Colon (tissue), 2 donors: ENCODE measurements around the gene ZBTB48.

ENCODE experiments used
- FAIRE-seq: peaks from 2 replicates; lab custom pipeline; 2012; peaks lifted over from hg19 to GRCh38; lab: Jason Lieb, UNC
- donor health status: control.
- donor health status: control.

The ZBTB48 gene

DNA sequence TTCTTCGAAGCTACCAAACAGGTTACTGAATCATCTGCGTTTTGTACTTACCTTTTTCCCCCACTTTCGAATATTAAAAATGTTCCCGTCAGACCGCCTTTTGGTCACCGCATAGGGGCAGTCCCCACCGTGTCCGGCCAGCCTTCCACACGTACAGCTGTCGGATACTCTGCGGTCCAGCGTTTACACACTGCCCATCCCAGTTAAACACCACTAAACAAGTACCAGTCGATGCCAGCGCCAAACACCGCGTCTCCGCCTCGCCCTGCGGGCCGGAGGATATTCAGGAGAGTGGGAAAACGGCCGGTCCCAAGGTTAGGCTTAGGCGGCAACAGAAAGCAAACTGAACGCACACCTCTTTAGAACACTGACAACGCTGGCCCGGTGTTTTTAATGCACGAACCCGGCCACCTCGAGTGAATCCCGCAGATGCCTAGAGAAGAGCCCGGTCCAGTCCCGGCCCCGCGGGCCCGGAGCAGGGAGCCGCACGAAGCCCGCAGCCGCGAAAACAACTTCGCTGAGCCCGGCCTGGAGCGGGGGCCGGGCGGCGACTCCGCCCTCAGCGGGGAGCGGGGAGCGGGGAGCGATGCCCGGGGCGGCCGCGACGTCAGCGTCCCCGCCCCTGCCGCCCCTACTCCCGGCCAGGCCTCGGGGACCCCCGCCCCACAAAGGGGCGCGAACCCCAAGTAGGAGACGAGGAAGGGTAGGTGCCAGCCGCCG, 33.0 kb downstream of the ZBTB48 start:
- FAIRE-seq, result no peak

DNA sequence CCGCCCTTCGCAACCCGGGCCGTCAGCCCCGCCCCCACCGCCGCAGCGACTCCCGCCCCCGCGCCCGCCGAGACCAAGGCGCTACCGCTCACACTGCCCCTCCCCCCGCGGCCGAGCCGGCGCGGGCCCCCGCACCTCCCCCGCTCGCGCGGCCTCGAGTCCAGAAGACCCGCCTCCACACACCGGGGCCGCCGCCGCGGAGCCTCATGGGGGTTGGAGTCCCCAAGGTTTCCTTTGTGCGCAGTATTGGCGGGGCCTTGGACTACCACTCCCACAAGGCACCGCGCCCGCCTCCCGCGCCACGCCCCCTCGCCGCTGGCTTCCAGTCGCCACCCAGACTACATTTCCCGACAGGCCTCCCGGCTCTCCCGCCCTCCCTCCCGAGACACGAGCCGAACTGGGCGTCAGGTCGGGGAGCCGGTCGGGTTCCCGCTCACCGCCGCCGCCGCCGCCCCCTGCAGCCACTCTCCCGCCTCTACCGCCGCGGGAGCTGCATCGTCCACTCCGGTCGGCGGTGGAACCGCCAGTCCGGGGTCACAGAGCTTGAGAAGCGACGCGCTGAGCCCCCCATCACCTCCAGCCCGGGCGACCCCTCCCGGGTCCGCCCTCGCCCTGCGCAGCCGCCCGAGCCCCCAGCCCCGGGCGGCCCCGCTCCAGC, 33.7 kb downstream of the ZBTB48 start, which contains the start of gene PHF13:
TSS of gene PHF13 (plus strand) at position 371 of the 658 bp plus-strand sequence. CDS start 336 bp downstream, outside the sequence.
- FAIRE-seq, result no peak

DNA sequence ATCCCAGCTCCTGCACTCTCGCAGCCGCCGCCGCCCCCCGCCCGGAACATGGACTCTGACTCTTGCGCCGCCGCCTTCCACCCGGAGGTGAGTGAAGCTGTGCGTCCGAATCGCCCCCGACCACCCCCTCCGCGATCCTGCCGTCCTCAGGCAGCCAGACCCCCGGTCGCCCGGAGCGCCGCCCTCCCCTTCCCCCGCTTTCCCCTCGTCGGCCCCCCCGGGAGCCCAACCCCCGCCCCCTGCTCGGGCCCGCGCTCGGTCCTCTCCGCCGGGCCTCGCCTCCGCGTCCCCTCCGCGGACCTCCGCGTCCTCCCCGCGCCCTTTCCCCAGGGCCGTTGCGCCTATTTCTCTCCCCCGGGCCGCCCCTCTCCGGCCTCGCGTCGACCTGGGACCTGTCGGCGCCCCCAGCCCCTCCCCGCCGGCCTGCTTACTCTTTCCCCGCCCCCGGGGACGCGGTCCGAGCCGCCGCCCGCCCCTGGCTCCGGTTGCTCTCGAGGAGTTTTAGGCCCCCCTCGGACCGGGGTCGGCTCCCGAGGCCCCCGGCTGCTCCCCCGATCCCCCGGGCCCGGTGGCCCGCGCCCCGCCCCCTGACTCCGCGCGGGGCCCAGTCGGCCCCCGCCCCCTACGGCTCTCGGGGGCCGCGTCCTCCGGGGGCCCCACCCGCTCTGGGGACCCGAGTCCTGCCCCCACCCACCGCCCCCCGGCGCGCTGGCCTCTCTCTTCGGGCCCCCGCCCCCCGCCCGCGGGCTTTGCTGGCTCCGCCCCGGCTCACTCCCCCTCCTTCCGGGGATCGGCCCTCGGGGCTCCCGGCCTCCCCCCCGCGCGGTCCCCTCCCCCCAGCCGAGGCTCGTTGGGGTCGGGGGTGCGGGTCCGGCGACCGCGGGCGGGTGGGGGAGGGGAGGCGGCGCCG, 34.5 kb downstream of the ZBTB48 start:
- FAIRE-seq, result no peak

DNA sequence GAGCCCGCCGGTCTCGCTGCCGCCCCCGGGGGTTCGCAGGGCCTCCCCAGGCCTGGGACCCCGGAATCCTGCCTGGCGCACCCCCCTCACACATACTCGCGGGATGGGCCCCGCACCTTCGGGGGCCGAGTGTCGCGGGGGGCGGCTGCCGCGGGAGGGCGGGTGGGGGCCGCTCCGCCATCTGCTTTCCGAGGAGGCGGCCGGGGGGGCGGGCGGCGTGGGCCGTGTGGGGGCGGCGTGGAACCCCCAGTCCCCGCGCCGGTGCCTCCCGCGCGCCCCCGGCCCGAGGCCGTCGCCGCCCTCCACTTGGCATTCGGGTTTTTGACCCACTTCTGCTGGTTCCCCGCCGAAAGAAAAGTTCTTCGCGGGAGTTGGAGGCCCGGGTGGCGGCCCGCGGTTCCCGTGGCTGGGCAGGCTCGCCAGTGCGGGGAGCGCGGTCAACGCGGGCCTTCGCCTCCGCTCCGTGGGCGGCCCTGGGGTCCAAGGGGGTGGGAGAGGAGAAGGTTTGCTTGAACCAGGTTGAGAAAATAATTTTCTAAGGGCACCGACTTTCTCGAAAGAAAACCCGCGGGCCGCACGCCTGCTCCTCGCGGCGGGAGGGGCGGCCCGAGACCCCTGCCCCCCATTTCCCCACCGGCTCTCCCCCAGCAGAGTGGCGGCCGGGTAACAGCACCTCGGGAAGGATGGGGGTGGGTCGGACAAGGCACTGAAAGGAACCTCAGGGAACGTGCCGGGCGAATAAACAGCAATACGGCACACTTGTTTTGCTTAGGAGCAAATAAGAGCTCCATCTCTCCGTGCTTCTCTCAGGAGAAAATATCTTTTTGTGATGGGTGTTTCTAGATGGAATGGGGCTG, 35.4 kb downstream of the ZBTB48 start:
- FAIRE-seq, result no peak

DNA sequence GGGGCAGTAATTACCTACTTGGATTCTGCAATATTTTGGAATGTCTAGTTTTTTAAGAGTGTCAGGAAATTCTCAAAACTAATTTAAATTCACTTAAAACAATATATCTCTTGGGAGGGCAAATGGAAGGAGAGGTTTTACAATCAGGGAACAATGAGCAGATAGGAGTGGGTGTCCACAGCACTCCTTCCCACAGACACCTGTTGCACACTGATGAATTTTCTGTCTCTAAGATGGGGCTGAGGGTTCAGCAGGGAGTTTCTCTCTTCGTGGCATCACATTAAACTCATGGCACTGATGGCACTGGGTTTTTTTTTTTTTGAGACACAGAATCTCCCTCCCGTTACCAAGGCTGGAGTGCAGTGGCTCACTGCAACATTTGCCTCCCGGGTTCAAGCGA, 39.3 kb downstream of the ZBTB48 start:
- no peak for FAIRE-seq

DNA sequence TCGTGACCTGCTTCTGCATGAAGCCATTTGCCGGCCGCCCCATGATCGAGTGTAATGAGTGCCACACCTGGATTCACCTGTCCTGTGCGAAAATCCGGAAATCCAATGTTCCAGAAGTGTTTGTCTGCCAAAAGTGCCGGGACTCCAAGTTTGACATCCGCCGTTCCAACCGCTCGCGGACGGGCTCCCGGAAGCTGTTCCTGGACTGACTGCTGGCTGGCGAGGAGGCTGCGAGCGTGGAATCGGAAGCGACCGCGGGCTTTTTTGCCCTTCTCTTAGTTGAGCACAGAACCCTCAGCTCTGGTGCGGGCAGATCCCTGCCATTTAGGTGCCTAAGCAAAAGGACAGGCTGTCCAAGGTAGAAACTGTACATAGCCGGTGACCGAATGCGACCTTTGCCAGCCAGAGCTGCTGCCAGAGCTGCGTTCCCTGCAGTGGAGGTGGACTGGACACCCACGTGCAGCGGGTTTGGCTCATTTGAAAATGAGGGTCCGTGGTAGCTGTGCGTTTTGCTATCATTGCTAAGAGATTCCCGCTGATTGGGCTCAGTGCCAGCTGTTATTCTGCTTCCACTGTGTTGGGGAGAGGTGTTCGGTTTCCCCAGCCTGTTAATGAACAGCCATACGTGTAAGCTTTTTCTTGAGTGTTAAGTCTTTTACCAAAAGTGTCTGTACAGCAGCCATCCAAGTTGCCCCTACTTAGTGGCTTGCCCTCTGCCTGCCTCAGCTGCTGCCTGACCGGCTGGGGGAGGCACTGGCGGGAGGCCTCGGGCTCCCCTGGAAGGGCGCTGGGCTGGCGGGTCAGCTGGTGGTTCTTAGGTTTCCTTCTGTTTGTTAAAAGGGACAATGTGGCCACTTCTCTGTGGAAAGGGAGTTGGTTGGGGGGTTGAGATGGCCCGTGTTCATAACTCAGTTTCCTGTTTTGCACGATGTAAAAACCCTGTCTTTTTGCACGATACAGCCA, 41.9 kb downstream of the ZBTB48 start:
- no peak for FAIRE-seq

DNA sequence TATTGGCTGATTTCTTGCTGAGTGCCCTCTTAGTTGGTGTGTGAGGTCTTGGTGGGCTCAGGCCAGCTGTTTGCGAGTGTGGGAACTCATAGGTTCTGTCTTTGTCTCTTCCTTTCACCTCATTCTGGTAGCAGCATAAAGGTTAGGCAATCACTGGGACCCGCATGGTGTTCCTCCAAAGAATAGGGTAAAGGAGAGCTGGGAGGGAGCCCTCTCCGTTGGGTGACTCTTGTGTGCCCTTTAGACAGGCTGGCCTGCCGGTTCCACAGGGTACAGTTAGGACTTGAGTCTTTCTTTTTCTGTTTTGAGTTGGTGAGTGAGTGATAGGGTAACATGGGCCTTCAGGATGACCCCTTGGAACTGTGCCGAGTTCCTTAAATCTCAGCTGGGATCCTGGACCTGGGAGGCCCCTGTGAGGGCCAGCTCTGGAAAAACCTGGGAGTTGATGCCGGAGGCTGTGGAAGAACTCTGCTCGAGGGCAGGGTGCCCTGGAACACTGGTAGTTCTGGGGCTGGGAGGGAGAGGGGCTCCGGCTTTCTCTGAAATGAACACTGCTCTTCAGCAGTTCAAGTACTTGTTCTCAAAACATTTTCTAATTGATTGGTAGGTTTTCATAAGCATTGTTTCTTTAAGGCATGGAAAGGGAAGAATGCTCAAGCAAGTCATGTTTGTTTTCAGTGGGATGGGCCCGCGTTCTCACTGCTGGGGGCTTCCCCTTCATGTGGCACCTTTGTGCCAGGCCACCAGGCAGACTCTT, 42.8 kb downstream of the ZBTB48 start:
- FAIRE-seq, result no peak

DNA sequence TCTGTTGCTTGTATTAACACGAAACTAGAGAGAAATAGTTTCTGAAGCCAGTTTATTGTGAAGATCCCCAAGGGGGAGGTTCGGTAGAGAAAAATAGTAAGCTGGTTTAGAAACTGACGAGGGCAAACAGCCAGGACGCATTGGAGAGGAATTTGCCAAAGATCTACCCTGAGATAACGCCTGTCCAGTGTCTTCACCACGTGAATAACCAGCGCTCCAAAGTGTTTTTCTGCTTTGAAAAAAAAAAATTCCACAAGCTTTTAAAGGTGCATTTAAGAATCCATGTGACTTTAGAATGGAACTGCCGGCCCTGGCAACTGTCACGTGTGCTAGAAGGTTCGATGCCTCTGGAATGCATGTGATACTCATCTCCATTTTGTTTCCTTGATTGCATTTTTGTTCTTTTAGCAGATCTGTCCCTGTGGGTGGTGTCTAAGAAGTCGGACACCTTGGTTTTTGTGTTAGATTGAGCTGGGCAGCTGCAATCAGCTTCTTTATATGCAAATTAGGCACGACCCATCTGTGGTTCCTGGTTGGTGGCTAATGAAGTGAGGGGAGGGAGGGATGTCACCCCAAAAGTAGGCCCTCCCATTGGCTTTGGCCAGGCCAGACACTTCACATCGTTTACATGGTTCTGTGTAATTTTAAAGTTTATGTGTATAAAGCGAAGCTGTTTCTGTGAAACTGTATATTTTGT, 43.6 kb downstream of the ZBTB48 start:
- no peak for FAIRE-seq

DNA sequence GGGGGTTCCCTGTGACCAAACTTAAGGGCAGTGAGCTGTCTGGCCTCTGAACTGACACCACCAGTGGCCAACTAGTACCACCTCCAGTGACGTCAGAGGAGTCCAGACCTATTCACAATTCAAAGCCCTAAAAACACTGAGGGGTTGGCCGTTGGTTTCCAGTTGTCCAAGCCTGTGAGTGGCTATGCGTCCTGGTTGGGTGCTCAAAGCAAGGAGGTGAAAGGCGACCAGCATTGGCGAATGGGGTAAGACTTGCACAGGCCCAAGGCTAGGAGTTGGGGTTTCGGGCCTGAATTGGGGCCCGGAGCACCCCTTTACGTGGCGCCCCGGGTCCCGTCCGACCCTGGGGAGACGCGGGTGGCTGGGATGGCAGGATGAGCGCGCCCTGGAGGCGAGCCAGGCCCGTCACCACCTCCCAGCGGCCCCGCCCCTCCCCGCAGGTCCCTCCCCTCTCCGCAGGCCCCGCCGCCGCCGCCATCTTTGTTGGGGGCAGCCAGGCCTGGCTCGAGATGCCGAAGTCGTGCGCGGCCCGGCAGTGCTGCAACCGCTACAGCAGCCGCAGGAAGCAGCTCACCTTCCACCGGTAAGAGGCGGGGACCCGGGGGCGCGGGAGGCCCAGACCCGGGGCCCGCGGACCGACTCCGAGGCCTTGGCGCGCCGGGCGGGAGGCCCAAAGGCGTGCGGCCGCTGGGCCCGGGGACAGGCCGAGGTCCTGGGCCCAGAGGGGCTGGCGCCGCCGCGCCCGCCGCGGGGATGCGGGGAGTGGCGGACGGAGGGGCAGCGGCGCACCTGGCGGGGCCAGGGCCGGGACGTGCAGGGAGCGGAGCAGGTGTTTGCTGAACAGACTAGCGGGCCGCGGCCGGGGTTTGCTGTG, 45.2 kb downstream of the ZBTB48 start, which contains the start of gene THAP3:
TSS of gene THAP3 (plus strand) at position 159 of the 874 bp plus-strand sequence. CDS start at position 510, 351 bp downstream.
- FAIRE-seq, result no peak

DNA sequence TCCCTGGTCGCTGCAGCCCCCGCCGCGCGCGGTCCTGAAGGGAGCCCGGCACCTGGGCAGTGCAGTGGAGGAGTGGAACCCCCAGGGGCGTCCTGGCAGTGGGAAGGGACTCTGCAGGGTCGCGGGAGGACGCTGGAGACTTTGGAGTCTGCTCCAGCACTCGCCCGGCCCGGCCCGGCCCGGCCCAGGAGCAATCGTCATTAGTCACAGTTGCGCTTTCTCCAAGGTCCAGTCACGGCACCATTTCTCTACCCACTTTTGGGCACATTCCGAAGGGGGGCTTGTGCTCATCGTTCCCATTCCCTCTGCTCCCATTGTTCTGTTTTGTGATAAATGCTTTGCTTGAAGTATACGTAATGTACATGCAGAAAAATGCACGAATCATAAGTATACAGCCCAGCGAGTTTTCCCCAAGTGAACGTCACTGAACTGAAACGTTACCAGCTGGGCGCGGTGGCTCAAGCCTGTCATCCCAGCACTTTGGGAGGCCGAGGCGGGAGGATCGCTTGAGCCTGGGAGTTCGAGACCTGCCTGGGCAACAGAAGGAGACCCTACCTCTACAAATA, 45.9 kb downstream of the ZBTB48 start:
- FAIRE-seq, result no peak

DNA sequence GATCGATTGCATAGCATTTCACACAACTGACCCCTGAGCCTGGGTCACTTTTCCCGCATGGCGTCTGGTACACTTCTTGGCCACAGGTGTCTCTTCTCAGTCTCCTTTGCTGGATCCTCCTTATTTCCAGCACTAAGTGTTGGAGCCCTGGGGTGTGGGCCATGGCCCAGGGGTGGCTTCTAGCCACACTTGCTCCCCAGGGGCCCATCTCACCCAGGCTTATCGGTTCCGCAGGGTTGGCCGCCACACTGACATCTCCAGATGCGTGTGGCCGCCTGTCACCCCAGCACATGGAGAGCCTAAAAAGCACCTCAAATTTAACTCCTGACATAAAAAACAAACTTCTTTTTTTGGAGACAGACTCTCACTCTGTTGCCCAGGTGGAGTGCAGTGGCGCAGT, 47.2 kb downstream of the ZBTB48 start:
- FAIRE-seq, result no peak

DNA sequence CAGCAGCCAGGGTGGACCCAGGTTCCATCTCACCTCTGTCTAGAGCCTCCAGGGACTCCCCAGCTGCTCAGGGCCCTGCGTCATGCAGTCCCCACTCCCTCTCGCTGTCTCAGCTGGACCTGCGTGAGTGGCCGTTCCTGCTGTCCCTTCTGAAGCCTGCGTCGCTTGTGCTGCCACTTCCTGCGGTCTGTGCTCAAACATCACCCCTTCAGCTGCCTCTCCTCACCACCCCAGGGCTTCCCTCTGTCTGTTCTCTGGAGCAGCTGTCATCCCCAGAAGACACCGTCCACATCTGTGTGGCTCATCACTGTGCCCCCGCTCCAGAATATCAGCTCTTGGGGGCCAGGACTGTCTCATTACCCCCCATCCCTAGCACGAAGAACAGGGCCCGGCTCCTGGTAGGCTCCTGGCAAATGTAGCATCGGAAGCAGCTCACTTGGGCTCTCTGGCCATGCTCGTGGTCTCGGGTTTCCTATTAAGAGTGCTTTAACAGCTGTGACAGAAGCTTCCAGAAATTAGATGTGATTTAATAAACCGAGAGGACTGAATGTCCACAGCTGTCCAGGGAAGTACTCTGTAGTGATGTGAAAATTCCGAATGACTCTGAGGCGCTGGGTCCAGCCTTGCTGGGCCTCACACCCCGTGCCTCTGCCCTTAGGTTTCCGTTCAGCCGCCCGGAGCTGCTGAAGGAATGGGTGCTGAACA, 48.2 kb downstream of the ZBTB48 start:
- FAIRE-seq, result no peak

DNA sequence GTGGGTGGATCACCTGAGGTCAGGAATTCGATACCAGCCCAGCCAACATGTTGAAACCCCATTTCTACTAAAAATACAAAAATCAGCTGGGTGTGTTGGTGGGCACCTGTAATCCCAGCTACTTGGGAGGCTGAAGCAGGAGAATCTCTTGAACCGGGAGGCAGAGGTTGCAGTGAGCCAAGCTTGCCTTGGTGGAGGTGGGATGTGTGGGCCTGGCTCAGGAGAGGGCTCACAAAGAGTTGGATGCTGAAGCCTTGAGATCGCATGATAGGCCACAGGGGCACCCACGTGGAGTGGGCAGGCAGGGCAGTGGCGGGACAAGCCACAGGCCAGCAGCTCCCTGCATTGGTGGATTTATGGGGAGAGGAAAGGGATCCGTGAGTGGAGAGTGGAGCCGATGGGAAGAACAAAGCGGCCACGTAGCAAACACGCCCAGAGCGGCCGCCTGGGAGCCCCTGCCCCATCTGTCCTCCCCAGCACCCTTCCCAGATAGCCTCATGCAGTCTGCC, 49.2 kb downstream of the ZBTB48 start:
- no peak for FAIRE-seq

DNA sequence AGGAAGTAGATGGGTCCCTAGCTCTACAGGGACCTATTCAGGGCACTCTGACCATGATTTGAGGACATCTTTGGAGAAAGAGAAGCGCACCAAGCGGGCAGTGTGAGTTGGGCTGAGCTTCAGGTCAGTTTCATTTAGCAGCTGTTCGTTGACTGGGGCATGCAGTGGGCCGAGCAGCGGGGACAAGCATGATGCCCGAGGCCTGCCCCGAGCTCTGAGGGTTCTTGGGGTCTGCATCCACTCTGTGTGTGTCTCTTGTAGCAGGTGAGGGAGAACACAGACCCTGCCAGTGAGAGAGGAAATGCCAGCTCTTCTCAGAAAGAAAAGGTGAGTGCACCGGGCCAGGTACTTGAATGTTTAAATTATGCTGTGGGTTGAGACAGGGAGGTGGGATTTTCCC, 50.2 kb downstream of the ZBTB48 start:
- FAIRE-seq, result no peak

DNA sequence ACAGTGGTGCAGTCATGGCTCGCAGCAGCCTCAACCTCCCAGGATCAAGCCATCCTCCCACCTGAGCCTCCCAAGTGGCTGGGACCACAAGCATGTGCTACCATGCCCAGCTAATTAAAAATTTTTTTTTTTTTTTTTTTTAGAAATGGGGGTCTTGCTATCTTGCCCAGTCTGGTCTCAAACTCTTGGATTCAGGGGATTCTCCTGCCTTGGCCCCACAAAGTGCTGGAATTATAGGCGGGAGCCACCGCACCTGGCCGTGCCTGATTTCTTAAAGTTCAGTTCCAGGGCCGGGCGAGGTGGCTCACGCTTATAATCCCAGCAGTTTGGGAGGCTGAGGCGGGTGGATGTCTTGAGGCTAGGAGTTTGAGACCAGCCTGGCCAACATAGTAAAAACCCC, 51.3 kb downstream of the ZBTB48 start:
- FAIRE-seq, result no peak

DNA sequence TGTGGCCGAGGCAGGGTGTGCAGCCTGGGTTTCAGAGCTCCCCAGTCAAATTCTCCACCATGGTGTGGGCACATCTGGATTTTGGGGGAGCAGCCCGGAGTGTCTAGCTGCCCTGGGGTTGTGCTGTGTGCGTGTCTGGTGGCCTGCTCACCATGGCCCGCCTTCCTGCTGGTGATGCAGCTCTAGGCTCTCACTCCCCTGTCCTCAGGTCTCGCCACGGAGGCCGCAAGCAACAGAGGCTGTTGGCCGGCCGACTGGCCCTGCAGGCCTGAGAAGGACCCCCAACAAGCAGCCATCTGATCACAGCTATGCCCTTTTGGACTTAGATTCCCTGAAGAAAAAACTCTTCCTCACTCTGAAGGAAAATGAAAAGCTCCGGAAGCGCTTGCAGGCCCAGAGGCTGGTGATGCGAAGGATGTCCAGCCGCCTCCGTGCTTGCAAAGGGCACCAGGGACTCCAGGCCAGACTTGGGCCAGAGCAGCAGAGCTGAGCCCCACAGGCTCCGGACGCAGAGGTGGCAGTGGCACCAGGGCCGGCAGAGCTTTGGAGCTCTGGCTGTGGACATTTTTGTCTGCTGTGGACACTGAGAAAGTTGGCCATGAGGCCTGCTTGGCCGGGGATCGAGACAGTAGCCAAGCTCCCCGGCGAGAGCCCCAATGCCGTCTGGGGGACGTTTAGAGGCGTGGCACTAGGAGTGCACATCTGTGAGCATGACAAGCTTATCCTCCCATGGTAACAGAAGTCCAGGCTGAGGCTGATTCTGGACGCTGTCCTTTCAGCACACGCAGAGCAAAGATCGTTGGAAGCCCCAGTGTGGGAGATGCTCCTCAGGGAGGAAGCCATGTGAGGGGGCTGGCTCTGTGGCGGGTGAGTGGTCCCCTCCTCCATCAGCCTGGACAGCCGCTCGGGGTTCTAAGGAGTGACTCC, 53.1 kb downstream of the ZBTB48 start:
- FAIRE-seq, result no peak
